Stomach (tissue), 9 donors: ENCODE results near the gene ERMP1. TPM values are rescaled to one million over a fixed set of nuclear protein-coding genes. Genes with fewer than 3 reads are reported as not detected.

Experiments
- DNase-seq, 2 donors: peaks; one replicate each; pipeline versions ENCODE4 v3.0.0 to v3.0.0-alpha.2; 2013 to 2019
- H3K27ac ChIP-seq, 5 donors: fragments of 200-600 bp in 4 of 5; sonication (generic) in 4 of 5; one replicate each; pipeline ENCODE4 v1.5.1; 2013 to 2019; ENCODE audit warnings: mild to moderate bottlenecking in 1 of 5, moderate library complexity in 1 of 5
- H3K27me3 ChIP-seq, 3 donors: fragments of 200-600 bp; sonication (generic); one replicate each; pipeline ENCODE4 v1.5.1; 2017 to 2019; ENCODE audit warnings: mixed run types in 1 of 3
- H3K36me3 ChIP-seq, 4 donors: fragments of 200-600 bp; sonication (generic); 1 replicate in 3 of 4; 2 replicates in 1 of 4; pipeline ENCODE4 v1.5.1; 2016 to 2019
- H3K4me1 ChIP-seq, 4 donors: fragments of 200-600 bp; sonication (generic); one replicate each; pipeline ENCODE4 v1.5.1; 2016 to 2019
- H3K4me3 ChIP-seq, 4 donors: fragments of 200-600 bp; sonication (generic) in 3 of 4; one replicate each; pipeline ENCODE4 v1.5.1; 2016 to 2019; ENCODE audit warnings: mild to moderate bottlenecking in 1 of 4
- H3K9me3 ChIP-seq, 4 donors: fragments of 200-600 bp; sonication (generic); one replicate each; pipeline ENCODE4 v1.5.1; 2016 to 2019
- EP300 ChIP-seq: sonication (generic); formaldehyde crosslinking; IDR thresholded peaks from one replicate; pipeline ENCODE4 v1.6.1; 2017; ENCODE audit warnings: antibody characterized with exemption
- POLR2A ChIP-seq, 4 donors: fragments of 450-650 bp; IDR thresholded peaks; one replicate each; pipeline ENCODE4 v1.6.1; 2016; ENCODE audit warnings: antibody characterized with exemption in 4 of 4, control low read depth in 2 of 4, mild to moderate bottlenecking in 1 of 4, moderate library complexity in 1 of 4
- POLR2AphosphoS5 ChIP-seq, 3 donors: sonication (generic); formaldehyde crosslinking; IDR thresholded peaks; one replicate each; pipeline ENCODE4 v1.6.1; 2016; ENCODE audit warnings: antibody characterized with exemption in 3 of 3
- WGBS, 5 donors: extraction: QIAGEN DNeasy Blood & Tissue Kit in 3 of 5; methylation state at CpG; one replicate each; pipeline versions ENCODE4 v1.1.5 to v1.1.7; 2013 to 2018; 5-methylcytosine and 5-hydroxymethylcytosine counted together
- intact Hi-C: fragments of 100-400 bp; cut with DNase I; formaldehyde crosslinking; loops from one replicate; pipeline ENCODE4 v1.15.1; 2023; ENCODE audit warnings: low total_unique reads
- polyA plus RNA-seq, 3 donors: library from polyadenylated mRNA; stranded (reverse); fragments of 200-250 nt; gene quantifications; one replicate each; pipeline ENCODE4 v1.2.3, GENCODE V29; 2013
- total RNA-seq, 5 donors: library from RNA; depleted of rRNA; stranded (reverse); fragments of >200 nt; gene quantifications; one replicate each; pipeline versions ENCODE4 v1.1.0 to v1.2.3, GENCODE V29; 2014 to 2016
- TF ChIP-seq, protein P1 (sequence below), 7 experiments: fragments of 450-650 bp in 4 of 7; fragments of 200-600 bp in 3 of 7; sonication (generic) in 3 of 7; IDR thresholded peaks; one replicate each; pipeline ENCODE4 v1.5.1; 2016 to 2019; ENCODE audit warnings: antibody characterized with exemption in 7 of 7, control low read depth in 2 of 7, mild to moderate bottlenecking in 1 of 7
- donor health status: healthy with polysubstance abuse.
- donor health status: Bipolar disorder and iron deficiency.
- donor health status: healthy.

ERMP1 gene
- total and polyA plus RNA-seq, 8 donors = 2.0 to 32.1 (median 16.3) TPM

DNA sequence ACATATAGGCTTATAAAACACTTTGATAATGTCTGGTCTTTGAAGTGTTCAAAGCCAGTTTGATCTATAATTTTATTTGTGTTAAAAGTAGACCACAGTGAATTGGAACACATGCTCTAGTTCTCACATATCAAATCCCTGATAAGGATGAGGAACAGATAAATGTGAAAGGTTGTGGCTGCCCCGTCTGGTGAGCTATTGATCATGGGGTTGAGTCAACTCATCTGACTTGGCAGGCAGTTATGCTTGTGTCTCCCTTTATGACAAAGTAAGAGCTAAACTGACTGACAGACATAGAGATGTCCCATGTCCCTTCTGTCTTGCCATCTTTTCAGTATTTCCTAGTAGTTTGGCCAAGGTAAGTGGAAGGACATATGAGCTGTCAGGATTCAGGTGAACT, 2.9 kb upstream of the ERMP1 start:
- 24 to 83% (median 50%) methylated on average over 1 of the region's 1 CpG for WGBS, 5 donors
- DNase-seq = no peak
- Histone ChIP-seq H3K4me3 (no peak overlapping the region), H3K9me3 (no peaks in the 10 kb centered on the region), H3K27me3 (no peaks in the 10 kb centered on the region), H3K27ac (no peak overlapping the region), H3K4me1 (peaks cover 20 to 43% (median 30%) of the 10 kb centered on the region in 4 donors), H3K36me3 (no peaks in the 10 kb centered on the region)
- intact Hi-C loops = no loop called here
- TF ChIP-seq EP300 (no peak), POLR2A (IDR thresholded peaks at IDR 0.05) (no peak), POLR2AphosphoS5 (IDR thresholded peaks at IDR 0.05) (no peak)
- TF ChIP-seq, protein P1, sequence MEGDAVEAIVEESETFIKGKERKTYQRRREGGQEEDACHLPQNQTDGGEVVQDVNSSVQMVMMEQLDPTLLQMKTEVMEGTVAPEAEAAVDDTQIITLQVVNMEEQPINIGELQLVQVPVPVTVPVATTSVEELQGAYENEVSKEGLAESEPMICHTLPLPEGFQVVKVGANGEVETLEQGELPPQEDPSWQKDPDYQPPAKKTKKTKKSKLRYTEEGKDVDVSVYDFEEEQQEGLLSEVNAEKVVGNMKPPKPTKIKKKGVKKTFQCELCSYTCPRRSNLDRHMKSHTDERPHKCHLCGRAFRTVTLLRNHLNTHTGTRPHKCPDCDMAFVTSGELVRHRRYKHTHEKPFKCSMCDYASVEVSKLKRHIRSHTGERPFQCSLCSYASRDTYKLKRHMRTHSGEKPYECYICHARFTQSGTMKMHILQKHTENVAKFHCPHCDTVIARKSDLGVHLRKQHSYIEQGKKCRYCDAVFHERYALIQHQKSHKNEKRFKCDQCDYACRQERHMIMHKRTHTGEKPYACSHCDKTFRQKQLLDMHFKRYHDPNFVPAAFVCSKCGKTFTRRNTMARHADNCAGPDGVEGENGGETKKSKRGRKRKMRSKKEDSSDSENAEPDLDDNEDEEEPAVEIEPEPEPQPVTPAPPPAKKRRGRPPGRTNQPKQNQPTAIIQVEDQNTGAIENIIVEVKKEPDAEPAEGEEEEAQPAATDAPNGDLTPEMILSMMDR (IDR thresholded peaks at IDR 0.05) = no peak

DNA sequence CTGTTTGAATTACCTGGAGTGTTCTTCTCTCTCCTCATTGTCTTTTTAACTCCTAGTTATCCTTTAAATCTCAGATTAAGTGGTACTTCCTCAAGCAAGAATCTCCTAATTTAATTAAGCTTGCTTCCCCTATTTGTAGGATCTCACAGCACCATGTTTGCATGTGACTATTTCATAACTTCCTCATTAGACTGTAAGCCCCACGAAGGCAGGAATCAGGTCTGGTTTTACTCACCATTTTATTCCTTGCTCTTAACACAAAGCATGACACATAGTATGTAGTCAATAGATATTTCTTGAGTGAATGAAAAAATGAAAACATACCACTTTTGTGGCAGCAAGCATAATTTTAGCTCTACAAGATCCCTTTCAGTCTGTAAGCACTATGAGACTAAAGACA, 1.3 kb upstream of the ERMP1 start:
- 71 to 98% (median 95%) methylated on average over 1 of the region's 1 CpG for WGBS, 5 donors
- DNase-seq = no peak
- peaks cover 0 to 11% (median 2%) of the 10 kb centered on the region in 4 donors for H3K36me3 ChIP-seq
- H3K9me3 ChIP-seq = no peaks in the 10 kb centered on the region
- H3K4me1 ChIP-seq = peaks cover 13 to 43% (median 37%) of the 10 kb centered on the region in 4 donors
- no peak overlapping the region for H3K27ac ChIP-seq
- no peak for TF ChIP-seq POLR2A (IDR thresholded peaks at IDR 0.05)
- TF ChIP-seq EP300 = no peak
- TF ChIP-seq, protein P1 (IDR thresholded peaks at IDR 0.05) = no peak
- TF ChIP-seq POLR2AphosphoS5 (IDR thresholded peaks at IDR 0.05) = no peak
- H3K27me3 ChIP-seq = no peaks in the 10 kb centered on the region
- no peak overlapping the region for H3K4me3 ChIP-seq
- intact Hi-C loops = no loop called here

DNA sequence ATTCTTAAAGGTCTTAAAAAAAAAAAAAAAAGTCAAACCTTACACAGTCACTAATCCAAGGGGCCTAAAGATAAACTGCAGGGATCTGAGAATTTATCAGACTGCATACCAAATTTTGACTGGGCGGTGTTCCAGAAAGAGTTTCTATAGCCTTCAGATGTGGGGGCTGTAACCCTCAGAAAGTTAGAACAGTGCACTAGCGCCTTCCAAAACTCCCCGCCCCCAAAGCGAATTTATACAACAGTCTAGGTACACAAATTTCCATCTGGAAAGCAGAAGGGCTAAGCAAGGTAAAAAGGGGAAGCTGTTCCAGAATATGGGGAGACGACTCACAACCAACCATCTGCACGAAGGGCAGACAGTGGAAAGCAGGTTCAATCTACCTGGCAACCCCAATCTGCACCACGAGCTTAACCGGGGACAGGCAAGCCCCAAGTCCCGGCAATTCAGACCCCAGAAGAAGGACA, 813 bp downstream of the ERMP1 start:
- intact Hi-C loops = no loop called here
- H3K27me3 ChIP-seq = no peaks in the 10 kb centered on the region
- H3K27ac ChIP-seq = peak overlapping the region; percentile 91 to 98 (median 92)

DNA sequence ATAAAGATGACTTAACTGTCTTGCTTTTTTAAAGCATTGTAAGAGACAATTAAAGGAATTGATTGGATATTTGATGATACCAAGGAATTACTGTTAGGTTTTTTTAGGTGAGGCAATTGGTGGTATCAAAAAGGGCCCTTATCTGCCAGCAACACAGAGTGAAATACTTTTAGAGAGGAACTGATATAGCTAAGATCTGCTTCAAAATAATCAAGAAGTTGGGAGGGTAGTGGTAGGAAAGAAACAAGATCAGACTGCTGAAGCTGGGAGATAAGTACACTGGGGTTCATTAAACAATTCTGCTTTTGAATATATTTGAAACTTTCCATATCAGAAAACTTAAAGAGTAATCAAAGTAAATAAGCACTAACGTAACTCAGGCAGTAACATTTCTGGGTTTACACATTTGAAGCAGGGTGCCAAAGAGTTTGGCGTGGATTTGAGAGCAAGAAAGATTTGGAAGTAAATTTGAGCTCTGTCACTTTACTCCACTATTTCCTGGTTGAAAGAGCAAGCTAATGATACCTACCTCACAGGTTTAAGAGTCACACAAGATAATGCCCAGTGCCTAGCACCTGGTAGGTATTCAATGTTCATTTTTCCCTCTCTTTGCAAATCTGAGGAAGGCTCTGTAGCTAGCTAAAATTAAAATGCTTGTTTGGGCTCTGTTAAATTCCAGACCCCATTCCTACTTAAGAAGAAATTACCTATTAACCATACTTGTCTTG, 6.9 kb downstream of the ERMP1 start:
- intact Hi-C loops = no loop called here
- Histone ChIP-seq H3K27me3 (no peaks in the 10 kb centered on the region), H3K27ac (peak overlapping the region in 1 of 5 donors; percentile 18), H3K9me3 (no peaks in the 10 kb centered on the region), H3K36me3 (peaks cover 8 to 65% (median 50%) of the 10 kb centered on the region in 4 donors), H3K4me3 (no peak overlapping the region), H3K4me1 (peaks cover 0 to 40% (median 15%) of the 10 kb centered on the region in 4 donors)
- TF ChIP-seq POLR2A (IDR thresholded peaks at IDR 0.05) (no peak), EP300 (no peak), POLR2AphosphoS5 (IDR thresholded peaks at IDR 0.05) (no peak)
- TF ChIP-seq, protein P1 (IDR thresholded peaks at IDR 0.05) = no peak
- no peak for DNase-seq
- WGBS, 5 donors = 38 to 61% (median 47%) methylated on average over 2 of the region's 2 CpGs

More for the DNA sequence above, 813 bp downstream of the ERMP1 start:
- TF ChIP-seq POLR2AphosphoS5 (IDR thresholded peaks at IDR 0.05) (no peak), POLR2A (IDR thresholded peaks at IDR 0.05) (no peak), EP300 (no peak)
- TF ChIP-seq, protein P1 (IDR thresholded peaks at IDR 0.05) = no peak
- H3K36me3 ChIP-seq = peaks cover 0 to 21% (median 7%) of the 10 kb centered on the region in 4 donors
- 2 to 5% (median 2%) methylated on average over 9 of the region's 9 CpGs for WGBS, 5 donors
- H3K4me3 ChIP-seq = peak overlapping the region; percentile 85 to 95 (median 88)
- H3K9me3 ChIP-seq = no peaks in the 10 kb centered on the region
- peaks cover 8 to 53% (median 38%) of the 10 kb centered on the region in 4 donors for H3K4me1 ChIP-seq
- DNase-seq = no peak
